ENCODE measurements around the gene SYP. TPM values are rescaled to one million over a fixed set of nuclear protein-coding genes. Genes with fewer than 3 reads are reported as not detected.

Gene SYP
- total RNA-seq, 2 donors from 2014 or later = 0.55 to 5.2 TPM

- intact Hi-C loops (cut with DNase I) = no loop called here
- no peaks in the 10 kb centered on the region for H3K9me3 ChIP-seq
- peaks cover 0 to 8% of the 10 kb centered on the region in 2 donors for H3K36me3 ChIP-seq
- no peak for DNase-seq (ENCODE audit: low spot score)
- no CpG with 5 or more reads among the region's 11 CpGs for WGBS
- no peak overlapping the region for H3K4me3 ChIP-seq
- H3K4me1 ChIP-seq (replicated peaks) = no peaks in the 10 kb centered on the region
- H3K27me3 ChIP-seq (replicated peaks; ENCODE audit: insufficient read depth) = no peaks in the 10 kb centered on the region
- TF ChIP-seq CTCF (IDR thresholded peaks at IDR 0.05) (no peak), POLR2A (IDR thresholded peaks at IDR 0.05) (no peak), POLR2AphosphoS5 (IDR thresholded peaks at IDR 0.05) (no peak)
- no peak overlapping the region for H3K27ac ChIP-seq
These were observed 47.4 kb upstream of the SYP start for GRCh38 chrX:49247346-49247745.

- peaks cover 0 to 8% of the 10 kb centered on the region in 2 donors for H3K36me3 ChIP-seq
These were observed 46.5 kb upstream of the SYP start for GRCh38 chrX:49246541-49246940.

DNA sequence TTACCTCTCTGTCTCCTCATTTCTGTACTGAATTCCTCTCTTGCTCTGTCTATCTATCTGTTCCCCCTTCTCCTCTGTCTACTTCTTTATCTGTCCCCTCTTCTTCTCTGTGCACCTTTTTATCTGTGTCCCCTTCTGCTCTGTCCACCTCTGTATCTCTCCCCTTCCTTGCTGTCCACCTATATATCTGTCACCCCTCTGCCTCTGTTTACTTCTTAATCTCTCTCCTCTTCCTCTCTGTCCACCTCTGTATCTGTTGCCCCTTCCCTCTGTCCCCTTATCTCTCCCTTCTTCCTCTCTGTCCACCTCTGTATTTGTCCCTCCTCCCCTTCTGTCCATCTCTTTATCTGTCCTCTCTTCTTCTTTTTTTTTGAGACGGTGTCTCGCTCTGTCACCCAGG lies 44.2 kb upstream of the SYP start:
- WGBS = 87% methylated on average over 2 of the region's 2 CpGs
- Histone ChIP-seq H3K27me3 (replicated peaks; ENCODE audit: insufficient read depth) (no peaks in the 10 kb centered on the region), H3K4me3 (no peak overlapping the region), H3K27ac (no peak overlapping the region), H3K4me1 (replicated peaks) (no peaks in the 10 kb centered on the region), H3K9me3 (no peaks in the 10 kb centered on the region), H3K36me3 (peaks cover 0 to 8% of the 10 kb centered on the region in 2 donors)
- no peak for TF ChIP-seq POLR2A (IDR thresholded peaks at IDR 0.05)
- TF ChIP-seq CTCF (IDR thresholded peaks at IDR 0.05) = no peak
- no peak for TF ChIP-seq POLR2AphosphoS5 (IDR thresholded peaks at IDR 0.05)
- intact Hi-C loops (cut with DNase I) = no loop called here
- DNase-seq (ENCODE audit: low spot score) = no peak

More at GRCh38 chrX:49246541-49246940, 46.5 kb upstream of the SYP start:
- Histone ChIP-seq H3K4me1 (replicated peaks) (no peaks in the 10 kb centered on the region), H3K9me3 (no peaks in the 10 kb centered on the region), H3K27me3 (replicated peaks; ENCODE audit: insufficient read depth) (no peaks in the 10 kb centered on the region), H3K27ac (no peak overlapping the region), H3K4me3 (no peak overlapping the region)
- 100% methylated on average over 8 of the region's 10 CpGs for WGBS
- intact Hi-C loops (cut with DNase I) = no loop called here
- DNase-seq (ENCODE audit: low spot score) = no peak
- TF ChIP-seq POLR2AphosphoS5 (IDR thresholded peaks at IDR 0.05) (no peak), CTCF (IDR thresholded peaks at IDR 0.05) (no peak), POLR2A (IDR thresholded peaks at IDR 0.05) (no peak)

DNA sequence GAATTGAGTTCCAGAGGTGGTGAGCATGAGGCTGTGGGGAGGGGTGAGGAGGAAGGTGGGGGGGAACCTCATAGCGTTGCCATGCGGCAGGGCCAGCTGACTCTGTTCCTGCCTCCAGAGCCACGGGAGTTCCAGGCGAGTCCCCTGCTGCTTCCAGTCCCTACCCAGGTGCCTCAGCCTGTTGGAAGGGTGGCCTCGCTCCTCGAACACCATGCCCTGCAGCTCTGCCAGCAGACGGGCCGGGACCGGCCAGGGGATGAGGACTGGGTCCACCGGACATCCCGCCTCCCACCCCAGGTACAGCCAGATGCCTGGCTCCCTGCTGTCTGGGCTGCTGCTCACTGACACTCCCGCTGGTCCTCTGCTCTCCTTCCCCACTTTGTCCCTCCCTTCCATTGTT lies 43.2 kb upstream of the SYP start:
- no peaks in the 10 kb centered on the region for H3K27me3 ChIP-seq (replicated peaks; ENCODE audit: insufficient read depth)
- no peak for DNase-seq (ENCODE audit: low spot score)
- no peaks in the 10 kb centered on the region for H3K4me1 ChIP-seq (replicated peaks)
- intact Hi-C loops (cut with DNase I) = no loop called here
- H3K27ac ChIP-seq = no peak overlapping the region
- H3K4me3 ChIP-seq = no peak overlapping the region
- TF ChIP-seq CTCF (IDR thresholded peaks at IDR 0.05) = no peak
- no peak for TF ChIP-seq POLR2AphosphoS5 (IDR thresholded peaks at IDR 0.05)
- no peak for TF ChIP-seq POLR2A (IDR thresholded peaks at IDR 0.05)
- H3K36me3 ChIP-seq = peaks cover 0 to 8% of the 10 kb centered on the region in 2 donors
- 90% methylated on average over 9 of the region's 12 CpGs for WGBS
- H3K9me3 ChIP-seq = no peaks in the 10 kb centered on the region

- no peak overlapping the region for H3K4me3 ChIP-seq
- no peaks in the 10 kb centered on the region for H3K27me3 ChIP-seq (replicated peaks; ENCODE audit: insufficient read depth)
- intact Hi-C loops (cut with DNase I) = no loop called here
- H3K27ac ChIP-seq = no peak overlapping the region
- H3K36me3 ChIP-seq = peaks cover 0 to 8% of the 10 kb centered on the region in 2 donors
- TF ChIP-seq CTCF (IDR thresholded peaks at IDR 0.05) = no peak
- TF ChIP-seq POLR2A (IDR thresholded peaks at IDR 0.05) = no peak
- no peak for TF ChIP-seq POLR2AphosphoS5 (IDR thresholded peaks at IDR 0.05)
- no peaks in the 10 kb centered on the region for H3K4me1 ChIP-seq (replicated peaks)
- 93% methylated on average over 11 of the region's 12 CpGs for WGBS
- no peaks in the 10 kb centered on the region for H3K9me3 ChIP-seq
- DNase-seq (ENCODE audit: low spot score) = no peak
These were observed 42.6 kb upstream of the SYP start for GRCh38 chrX:49242545-49243066.

Data from prostate gland (tissue), 2 donors.